GM18909 (cell line): ENCODE measurements around the gene SUCLG2.

Experiments
- ATAC-seq: cut with Tn5 transposase; IDR thresholded peaks from one replicate; pipeline ENCODE4 v1.9.1; 2021; ENCODE audit warnings: mild to moderate bottlenecking; ENCODE audit not compliant: unreplicated experiment, poor library complexity

The SUCLG2 gene

GRCh38 chr3:67522081-67522480 is 132.3 kb downstream of the SUCLG2 start:
- no peak for ATAC-seq

- peak; percentile 66 for ATAC-seq
Measured at GRCh38 chr3:67521053-67521646, 133.3 kb downstream of the SUCLG2 start.

DNA sequence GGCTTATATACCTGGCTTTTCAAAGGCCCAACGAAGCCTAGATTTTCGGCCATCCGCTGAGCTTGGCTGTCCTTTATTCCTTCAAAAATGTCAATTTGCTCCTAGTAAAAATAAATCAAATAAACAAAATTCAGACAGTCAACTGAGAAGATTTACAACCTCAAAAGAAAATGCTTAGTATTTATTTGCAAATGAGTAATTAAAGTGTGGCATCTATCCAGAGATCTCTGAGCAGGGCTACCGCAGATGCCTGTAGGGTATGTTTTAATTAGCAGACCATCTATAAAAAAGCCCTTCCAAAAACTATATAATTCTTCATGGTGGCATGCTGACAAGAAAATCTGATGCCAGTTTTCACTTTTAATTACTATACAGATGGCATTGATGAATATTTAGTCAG is 136.2 kb downstream of the SUCLG2 start:
- ATAC-seq = no peak

GRCh38 chr3:67517781-67518180 is 136.6 kb downstream of the SUCLG2 start:
- ATAC-seq = no peak

DNA sequence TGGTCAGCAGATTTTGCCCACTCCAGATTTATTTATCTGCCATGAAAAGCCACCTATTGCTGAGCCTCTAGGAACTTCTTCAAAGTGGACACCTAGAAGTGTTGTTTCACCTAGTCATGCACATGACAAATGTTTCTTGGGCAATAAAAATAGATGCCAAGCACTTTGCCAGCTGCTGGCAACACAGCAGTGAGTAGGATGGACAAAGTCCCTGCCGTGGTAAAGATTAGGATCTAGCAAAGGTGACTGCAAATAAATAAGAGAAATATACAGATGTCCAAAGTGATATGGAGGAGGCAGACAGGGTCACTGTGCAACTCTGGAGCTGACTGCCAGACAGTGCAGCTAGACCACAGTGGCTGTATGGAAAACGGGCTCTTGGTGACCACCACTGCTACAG is 137.9 kb downstream of the SUCLG2 start:
- ATAC-seq = no peak

DNA sequence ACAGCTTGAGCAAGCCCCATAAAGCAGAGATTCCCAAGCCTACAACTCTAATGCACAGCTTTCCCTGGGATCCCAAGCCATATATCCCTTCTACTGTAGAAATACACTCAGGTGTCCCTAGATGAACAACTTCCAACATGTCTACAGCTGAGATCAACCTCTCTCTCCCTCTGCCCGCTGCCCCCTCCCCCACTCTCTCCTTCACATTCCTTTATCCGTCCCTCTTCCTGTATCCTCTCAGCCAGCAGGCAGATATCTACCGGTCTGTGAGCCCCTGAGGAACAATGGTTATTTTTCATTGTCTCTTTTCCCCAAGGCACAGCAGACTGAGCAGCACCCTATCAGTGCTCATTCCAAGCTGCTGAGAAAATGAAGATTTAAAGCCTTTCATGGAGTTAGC is 138.6 kb downstream of the SUCLG2 start:
- ATAC-seq = no peak

- ATAC-seq = no peak
Measured at GRCh38 chr3:67509471-67510075, 144.8 kb downstream of the SUCLG2 start.

DNA sequence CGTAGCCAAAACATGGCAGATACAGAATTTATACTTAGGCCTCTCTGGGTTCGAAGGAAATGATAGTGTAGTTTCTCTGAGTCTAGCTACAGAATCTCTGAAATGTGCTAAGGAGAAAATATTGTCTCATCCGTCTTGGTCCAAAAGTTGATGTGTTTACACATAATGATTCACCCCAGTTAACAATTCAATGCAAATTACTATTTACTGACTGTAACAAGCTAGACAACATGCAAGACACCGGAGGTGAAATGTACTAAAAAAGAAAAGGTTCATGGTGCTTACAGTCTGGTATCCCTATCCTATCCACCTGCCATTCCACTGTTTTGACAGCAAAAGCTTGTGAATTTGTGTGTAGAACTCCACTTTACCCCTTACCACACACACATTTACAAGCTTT is 146.8 kb downstream of the SUCLG2 start:
- ATAC-seq = no peak

- ATAC-seq = no peak
Measured at GRCh38 chr3:67500709-67501108, 153.7 kb downstream of the SUCLG2 start.

- no peak for ATAC-seq
Measured at GRCh38 chr3:67497746-67498145, 156.7 kb downstream of the SUCLG2 start.

DNA sequence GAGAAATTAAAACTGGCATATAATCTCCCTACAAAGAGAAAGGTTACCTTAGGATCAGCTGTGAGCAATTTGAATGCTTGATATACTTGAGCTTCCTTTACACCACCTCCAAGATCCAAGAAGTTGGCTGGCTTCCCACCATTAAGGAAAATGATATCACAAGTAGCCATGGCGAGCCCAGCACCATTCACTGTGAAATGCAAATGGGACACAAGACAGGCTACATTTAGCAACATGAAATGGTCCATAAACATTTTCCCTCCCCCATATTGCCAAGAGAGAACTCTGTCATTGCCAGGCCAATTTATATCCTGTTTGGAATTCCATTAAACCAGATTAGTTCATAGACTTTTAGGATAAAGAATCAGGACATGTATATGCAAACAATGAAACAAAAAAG is 158.7 kb downstream of the SUCLG2 start:
- no peak for ATAC-seq

GRCh38 chr3:67493808-67494207 is 160.6 kb downstream of the SUCLG2 start:
- no peak for ATAC-seq

DNA sequence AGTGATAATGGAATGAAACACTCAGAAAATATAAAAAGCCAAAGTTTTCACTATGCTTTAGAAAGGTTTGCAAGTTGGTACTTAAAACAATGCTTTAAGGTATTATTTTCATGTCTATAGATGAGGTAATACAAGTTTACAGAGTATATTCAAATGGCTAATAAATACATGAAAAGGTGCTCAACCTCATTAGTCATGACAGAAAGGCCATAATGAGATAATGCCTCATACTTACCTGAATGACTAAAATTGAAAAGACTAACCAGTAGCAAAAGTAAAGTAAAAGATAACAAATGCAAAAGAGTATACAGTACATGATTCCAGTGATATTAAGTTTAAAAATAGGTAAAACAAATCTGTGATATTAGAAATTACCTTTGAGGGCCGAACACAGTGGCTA is 163.8 kb downstream of the SUCLG2 start:
- ATAC-seq = no peak

- ATAC-seq = no peak
Measured at GRCh38 chr3:67489816-67490215, 164.6 kb downstream of the SUCLG2 start.

GRCh38 chr3:67487564-67488114 is 166.8 kb downstream of the SUCLG2 start:
- no peak for ATAC-seq

DNA sequence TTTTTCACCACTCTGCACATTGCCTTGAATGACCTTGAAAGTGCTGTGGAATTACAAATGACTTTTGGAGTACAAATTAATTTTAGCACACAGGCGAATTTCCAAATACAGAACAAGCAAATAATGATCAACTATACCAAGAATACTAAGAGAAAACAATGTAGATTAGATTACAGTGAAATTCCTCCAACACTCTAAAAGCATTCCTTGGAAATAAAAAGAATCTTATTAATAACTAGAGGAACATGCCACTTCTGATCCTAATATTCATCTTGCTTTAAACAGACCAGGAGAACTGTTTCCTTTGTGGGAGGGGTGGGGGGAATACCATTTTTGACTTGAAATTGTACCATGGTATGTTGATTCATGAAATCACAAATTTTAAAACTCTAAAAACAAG is 167.5 kb downstream of the SUCLG2 start:
- no peak for ATAC-seq

- ATAC-seq = no peak
Measured at GRCh38 chr3:67484085-67484484, 170.3 kb downstream of the SUCLG2 start.

- no peak for ATAC-seq
Measured at GRCh38 chr3:67481126-67481525, 173.3 kb downstream of the SUCLG2 start.

GRCh38 chr3:67478423-67478822 is 176.0 kb downstream of the SUCLG2 start:
- ATAC-seq = no peak

GRCh38 chr3:67474311-67474710 is 180.1 kb downstream of the SUCLG2 start:
- ATAC-seq = no peak

- ATAC-seq = no peak
Measured at GRCh38 chr3:67472674-67473201, 181.7 kb downstream of the SUCLG2 start.

DNA sequence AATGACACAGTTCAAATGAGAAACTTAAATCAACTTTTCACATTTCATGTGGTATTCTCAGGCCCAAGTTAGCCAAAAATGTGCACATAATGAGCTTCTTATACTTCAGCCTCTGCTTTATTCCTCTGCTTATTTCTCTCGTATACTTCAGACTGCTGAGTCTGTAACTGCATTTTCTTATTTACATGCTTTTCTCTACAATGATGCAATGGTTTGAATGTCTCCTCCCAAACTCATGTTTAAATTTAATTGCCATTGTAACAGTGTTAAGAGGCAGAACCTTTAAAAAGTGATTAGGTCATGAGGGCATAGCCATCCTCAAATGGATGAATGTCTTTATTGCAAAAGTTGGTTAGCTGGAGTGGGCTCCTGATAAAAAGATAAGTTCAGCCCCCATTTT is 184.2 kb downstream of the SUCLG2 start:
- ATAC-seq = no peak
